ENCODE data around the gene ABHD17A. TPM values are rescaled to one million over a fixed set of nuclear protein-coding genes. Genes with fewer than 3 reads are reported as not detected.
"Not testable (repeated sequence)": the region's sequence is repeated elsewhere in the genome, so short reads cannot be mapped to it uniquely, and the experiment has no call there.

The ABHD17A gene
- total RNA-seq, 1 donor from 2014 or later, result 76.4 TPM

- Histone ChIP-seq H3K27me3 (ENCODE audit: low read depth) (no peaks in the 10 kb centered on the region), H3K4me3 (peak overlapping the region; percentile 97), H3K9me3 (no peaks in the 10 kb centered on the region), H3K4me1 (peaks cover 44% of the 10 kb centered on the region), H3K27ac (peak overlapping the region; percentile 90), H3K36me3 (peaks cover 16% of the 10 kb centered on the region)
- intact Hi-C loops (cut with DNase I), result no loop called here
- DNase-seq (no peak), ATAC-seq (peak in 1 of 2 donors; percentile 1)
- TF ChIP-seq, protein P1, sequence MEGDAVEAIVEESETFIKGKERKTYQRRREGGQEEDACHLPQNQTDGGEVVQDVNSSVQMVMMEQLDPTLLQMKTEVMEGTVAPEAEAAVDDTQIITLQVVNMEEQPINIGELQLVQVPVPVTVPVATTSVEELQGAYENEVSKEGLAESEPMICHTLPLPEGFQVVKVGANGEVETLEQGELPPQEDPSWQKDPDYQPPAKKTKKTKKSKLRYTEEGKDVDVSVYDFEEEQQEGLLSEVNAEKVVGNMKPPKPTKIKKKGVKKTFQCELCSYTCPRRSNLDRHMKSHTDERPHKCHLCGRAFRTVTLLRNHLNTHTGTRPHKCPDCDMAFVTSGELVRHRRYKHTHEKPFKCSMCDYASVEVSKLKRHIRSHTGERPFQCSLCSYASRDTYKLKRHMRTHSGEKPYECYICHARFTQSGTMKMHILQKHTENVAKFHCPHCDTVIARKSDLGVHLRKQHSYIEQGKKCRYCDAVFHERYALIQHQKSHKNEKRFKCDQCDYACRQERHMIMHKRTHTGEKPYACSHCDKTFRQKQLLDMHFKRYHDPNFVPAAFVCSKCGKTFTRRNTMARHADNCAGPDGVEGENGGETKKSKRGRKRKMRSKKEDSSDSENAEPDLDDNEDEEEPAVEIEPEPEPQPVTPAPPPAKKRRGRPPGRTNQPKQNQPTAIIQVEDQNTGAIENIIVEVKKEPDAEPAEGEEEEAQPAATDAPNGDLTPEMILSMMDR (IDR thresholded peaks at IDR 0.05), result no peak
Observed at GRCh38 chr19:1884291-1884718, 991 bp downstream of the ABHD17A start.

- TF ChIP-seq, protein P1 (IDR thresholded peaks at IDR 0.05), result no peak
- Histone ChIP-seq H3K4me3 (peak overlapping the region; percentile 97), H3K4me1 (peaks cover 44% of the 10 kb centered on the region), H3K27ac (peak overlapping the region; percentile 90), H3K27me3 (ENCODE audit: low read depth) (no peaks in the 10 kb centered on the region), H3K36me3 (peaks cover 19% of the 10 kb centered on the region), H3K9me3 (no peaks in the 10 kb centered on the region)
- ATAC-seq (no peak), DNase-seq (no peak)
- intact Hi-C loops (cut with DNase I), result no loop called here
Observed at GRCh38 chr19:1883784-1884183, 1.5 kb downstream of the ABHD17A start.

DNA sequence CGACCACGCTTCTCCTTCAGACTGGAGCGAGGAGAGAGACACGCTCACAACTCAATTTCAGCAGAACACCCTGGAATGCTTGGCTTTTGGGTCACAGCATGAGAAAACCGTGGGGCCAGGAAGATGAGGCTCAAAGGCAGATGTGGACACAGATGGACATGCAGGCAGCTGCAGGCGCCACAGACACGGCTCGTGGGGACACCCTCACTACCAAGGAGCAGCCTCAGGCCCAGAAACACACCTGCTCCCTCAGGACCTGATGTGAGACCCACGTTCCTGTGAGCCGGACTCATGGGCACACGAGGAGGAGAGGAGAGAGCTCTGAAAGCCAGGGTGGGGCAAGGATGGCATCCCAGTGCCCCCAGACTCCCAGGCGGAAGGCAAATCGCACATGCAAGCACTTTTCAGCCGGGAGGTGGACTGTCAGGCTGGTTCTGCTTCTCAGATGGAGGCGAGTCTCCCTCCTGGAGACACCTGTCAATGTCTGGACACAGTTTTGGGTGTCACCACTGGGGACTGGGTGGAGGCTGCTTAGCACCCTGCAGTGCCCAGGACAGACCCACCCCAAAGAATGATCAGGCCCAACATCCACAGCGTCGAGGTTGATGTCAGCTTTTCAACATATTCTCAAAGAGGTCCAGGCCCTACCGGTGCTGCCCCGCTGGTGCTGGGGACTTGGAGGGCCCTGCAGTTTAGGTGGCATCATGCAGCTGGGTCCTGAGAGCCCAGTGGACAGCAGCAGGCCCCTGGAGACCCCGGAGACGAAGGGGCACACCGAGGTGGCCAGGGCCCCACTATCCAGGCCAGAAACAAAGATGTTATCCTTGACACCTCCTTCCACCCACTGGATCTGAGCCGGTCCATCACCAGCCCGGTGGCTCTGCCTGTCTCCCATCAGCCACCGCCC, 2.3 kb downstream of the ABHD17A start:
- Histone ChIP-seq H3K4me1 (peaks cover 44% of the 10 kb centered on the region), H3K27ac (peak overlapping the region; percentile 90), H3K4me3 (peak overlapping the region; percentile 97), H3K36me3 (peaks cover 22% of the 10 kb centered on the region), H3K9me3 (no peaks in the 10 kb centered on the region), H3K27me3 (ENCODE audit: low read depth) (no peaks in the 10 kb centered on the region)
- ATAC-seq (no peak), DNase-seq (no peak)
- TF ChIP-seq, protein P1 (IDR thresholded peaks at IDR 0.05), result no peak
- intact Hi-C loops (cut with DNase I), result no loop called here

GRCh38 chr19:1882089-1882785, 3.1 kb downstream of the ABHD17A start:
- intact Hi-C loops (cut with DNase I), result no loop called here
- ATAC-seq (no peak), DNase-seq (no peak)
- TF ChIP-seq, protein P1 (IDR thresholded peaks at IDR 0.05), result no peak
- Histone ChIP-seq H3K4me3 (peak overlapping the region; percentile 97), H3K4me1 (peaks cover 44% of the 10 kb centered on the region), H3K27ac (peak overlapping the region; percentile 90), H3K9me3 (no peaks in the 10 kb centered on the region), H3K27me3 (ENCODE audit: low read depth) (no peaks in the 10 kb centered on the region), H3K36me3 (peaks cover 22% of the 10 kb centered on the region)

DNA sequence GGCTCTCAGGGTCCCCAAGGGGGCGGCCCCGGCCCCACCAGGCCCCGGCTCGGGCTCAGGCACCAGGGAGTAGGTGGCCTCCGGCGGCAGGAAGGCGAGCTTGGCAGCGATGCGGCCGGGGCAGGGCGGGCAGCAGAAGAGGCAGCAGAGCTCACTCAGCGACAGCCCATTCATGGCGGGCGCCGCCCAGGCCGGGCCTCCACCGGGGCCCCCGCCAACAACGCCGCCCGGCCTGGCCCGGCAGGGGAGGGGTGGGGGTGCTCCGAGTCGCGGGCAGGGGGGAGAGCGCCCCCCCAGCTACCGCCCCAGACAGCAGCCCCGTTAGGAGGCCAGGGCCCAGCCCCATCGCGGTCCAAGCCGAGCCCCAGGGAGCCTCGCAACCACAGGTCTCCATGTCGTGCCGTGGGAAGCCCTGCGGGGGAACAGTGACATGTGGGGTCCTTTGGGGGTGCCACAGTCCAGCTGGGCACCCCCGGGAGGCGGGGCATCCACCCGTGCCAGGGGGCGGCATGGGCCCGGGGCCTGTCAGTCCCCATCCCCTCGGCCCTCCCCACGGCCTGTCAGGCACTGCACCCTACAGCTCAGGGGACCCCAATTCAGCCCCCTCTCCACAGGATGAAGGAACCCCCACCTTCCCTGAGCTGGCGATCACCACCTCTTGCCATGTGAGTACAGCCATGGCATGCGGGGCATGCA, 3.8 kb downstream of the ABHD17A start:
- H3K27ac ChIP-seq, result peak overlapping the region; percentile 90
- H3K4me3 ChIP-seq, result peak overlapping the region; percentile 97
- DNase-seq; H3K9me3 ChIP-seq; H3K27me3 ChIP-seq (ENCODE audit: low read depth); intact Hi-C loops (cut with DNase I); ATAC-seq: not testable (repeated sequence)
- peaks cover 46% of the 10 kb centered on the region for H3K4me1 ChIP-seq
- peaks cover 22% of the 10 kb centered on the region for H3K36me3 ChIP-seq

Measured in lower lobe of right lung (tissue), 2 donors.